GM12878 (cell line): Measurements from ENCODE around the gene USP14. TPM values are rescaled to one million over a fixed set of nuclear protein-coding genes. Genes with fewer than 3 reads are reported as not detected.

Experiments
- ATAC-seq: fragments of 200-7000 bp; cut with Tn5 transposase; 3 replicates; pipeline ENCODE4 v1.9.1; 2020; ENCODE audit warnings: mild to moderate bottlenecking, moderate library complexity
- BruUV-seq: library from RNA; stranded (reverse); fragments of 400-500 nt; replicated peaks from 2 replicates; lab custom pipeline; 2021; lab: Mats Ljungman, UMichigan
- CTCF ChIA-PET: fragments of 300-600 bp; sonication (Branson Sonifier 250); formaldehyde crosslinking; extraction: SDS; loops from one replicate; lab custom pipeline; 2021; ENCODE audit warnings: inconsistent platforms; lab: Yijun Ruan, JAX
- POLR2A ChIA-PET: fragments of 350-600 bp; formaldehyde crosslinking; extraction: SDS; loops from one replicate; lab custom pipeline; 2021; ENCODE audit warnings: inconsistent platforms; lab: Charles Lee
- RAD21 ChIA-PET: fragments of 300-600 bp; sonication (Branson Sonifier 250); formaldehyde crosslinking; loops from one replicate; lab custom pipeline; 2023; ENCODE audit warnings: antibody characterized with exemption; ENCODE audit not compliant: unreplicated experiment; lab: Charles Lee
- SMC1A ChIA-PET: fragments of 300-600 bp; sonication (Branson Sonifier 250); formaldehyde crosslinking; loops from one replicate; lab custom pipeline; 2023; ENCODE audit not compliant: unreplicated experiment, uncharacterized antibody; lab: Charles Lee
- DNase-seq: peaks from one replicate; pipeline ENCODE4 v3.0.0-alpha.2; 2011; ENCODE audit warnings: low read depth, low spot score
- FAIRE-seq: peaks from 3 replicates; lab custom pipeline; 2011; peaks lifted over from hg19 to GRCh38; lab: Jason Lieb, UNC
- H2AFZ ChIP-seq: 2 replicates; pipeline ENCODE4 v1.6.0; 2011; ENCODE audit warnings: low read depth, low read length, control low read depth; ENCODE audit not compliant: control insufficient read depth
- H3K27ac ChIP-seq: 2 replicates; pipeline ENCODE4 v1.5.1; 2011; ENCODE audit warnings: control low read depth; ENCODE audit not compliant: control insufficient read depth, insufficient read depth
- H3K27me3 ChIP-seq, 2 experiments: replicated peaks in 1 of 2; 2 replicates each; pipeline versions ENCODE4 v1.6.0 to v1.6.1; 2011; ENCODE audit warnings: low read length in 1 of 2; ENCODE audit not compliant: control insufficient read depth in 2 of 2, insufficient read depth in 2 of 2
- H3K36me3 ChIP-seq, 2 experiments: 2 replicates each; pipeline ENCODE4 v1.5.1; 2011; ENCODE audit warnings: low read length in 1 of 2; ENCODE audit not compliant: control insufficient read depth in 2 of 2, insufficient read depth in 2 of 2
- H3K4me1 ChIP-seq: 2 replicates; pipeline ENCODE4 v1.6.1; 2011; ENCODE audit warnings: mild to moderate bottlenecking, low read length, moderate library complexity, mixed read lengths; ENCODE audit not compliant: control insufficient read depth, insufficient read depth
- H3K4me2 ChIP-seq: 2 replicates; pipeline ENCODE4 v1.6.0; 2011; ENCODE audit warnings: control low read depth; ENCODE audit not compliant: control insufficient read depth, insufficient read depth
- H3K4me3 ChIP-seq: fragments of 200-600 bp; sonication (generic); 2 replicates; pipeline ENCODE4 v1.5.1; 2016
- H3K79me2 ChIP-seq: 2 replicates; pipeline ENCODE4 v1.6.0; 2011; ENCODE audit warnings: low read length; ENCODE audit not compliant: control insufficient read depth, insufficient read depth
- H3K9ac ChIP-seq: 2 replicates; pipeline ENCODE4 v1.8.0; 2011; ENCODE audit warnings: low read length, control low read depth, mixed read lengths; ENCODE audit not compliant: control insufficient read depth, insufficient read depth
- H3K9me3 ChIP-seq: replicated peaks from 3 replicates; pipeline ENCODE4 v1.5.1; 2011; ENCODE audit warnings: mild to moderate bottlenecking, low read length; ENCODE audit not compliant: control insufficient read depth, insufficient read depth
- H4K20me1 ChIP-seq: 2 replicates; pipeline ENCODE4 v1.6.0; 2011; ENCODE audit not compliant: control insufficient read depth, insufficient read depth
- BMI1 ChIP-seq: fragments of 450-650 bp; IDR thresholded peaks from 2 replicates; pipeline ENCODE4 v1.6.1; 2016; ENCODE audit warnings: mild to moderate bottlenecking, moderate library complexity, borderline replicate concordance
- BRCA1 ChIP-seq: IDR thresholded peaks from 2 replicates; pipeline ENCODE4 v1.6.1; 2011; ENCODE audit warnings: low read depth, low read length, improper control_type of control experiment
- HDAC2 ChIP-seq: fragments of 200-600 bp; sonication (generic); IDR thresholded peaks from 2 replicates; pipeline ENCODE4 v1.6.1; 2017
- IKZF1 ChIP-seq: fragments of 450-650 bp; conservative IDR thresholded peaks from 2 replicates; pipeline ENCODE4 v1.6.1; 2017; ENCODE audit warnings: antibody characterized with exemption, mild to moderate bottlenecking
- KDM1A ChIP-seq: fragments of 200-600 bp; sonication (generic); IDR thresholded peaks from 2 replicates; pipeline ENCODE4 v1.6.1; 2016; ENCODE audit warnings: borderline replicate concordance
- MEF2B ChIP-seq: fragments of 450-650 bp; IDR thresholded peaks from 2 replicates; pipeline ENCODE4 v1.6.1; 2018; ENCODE audit warnings: mild to moderate bottlenecking, moderate library complexity; ENCODE audit not compliant: partially characterized antibody, poor library complexity, severe bottlenecking
- NFIC ChIP-seq: IDR thresholded peaks from 2 replicates; pipeline ENCODE4 v1.6.1; 2012; ENCODE audit warnings: low read depth, mild to moderate bottlenecking, inconsistent platforms, low read length, moderate library complexity
- NFXL1 ChIP-seq: fragments of 450-650 bp; IDR thresholded peaks from 2 replicates; pipeline ENCODE4 v1.6.1; 2017; ENCODE audit warnings: antibody characterized with exemption, mild to moderate bottlenecking, borderline replicate concordance
- NR2C1 ChIP-seq: fragments of 450-650 bp; IDR thresholded peaks from 2 replicates; pipeline ENCODE4 v1.6.1; 2017; ENCODE audit warnings: antibody characterized with exemption, mild to moderate bottlenecking, moderate library complexity
- NRF1 ChIP-seq: conservative IDR thresholded peaks from 2 replicates; pipeline ENCODE4 v1.6.1; 2011; ENCODE audit warnings: mild to moderate bottlenecking, low read depth, low read length, improper control_type of control experiment
- POLR2AphosphoS5 ChIP-seq: IDR thresholded peaks from 2 replicates; pipeline ENCODE4 v1.6.1; 2011; ENCODE audit warnings: mild to moderate bottlenecking, low read length, inconsistent platforms
- SRF ChIP-seq, 2 experiments: IDR thresholded peaks; 2 replicates each; pipeline ENCODE4 v1.6.1; 2011; ENCODE audit warnings: low read depth in 2 of 2, low read length in 2 of 2, mild to moderate bottlenecking in 1 of 2, moderate library complexity in 1 of 2
- SUPT20H ChIP-seq: IDR thresholded peaks from 2 replicates; pipeline ENCODE4 v1.6.1; 2011; ENCODE audit warnings: low read depth, mild to moderate bottlenecking, low read length, moderate library complexity, borderline replicate concordance; ENCODE audit not compliant: control insufficient read depth
- TCF3 ChIP-seq: IDR thresholded peaks from 2 replicates; pipeline ENCODE4 v1.6.1; 2012; ENCODE audit warnings: low read depth, mild to moderate bottlenecking, low read length, borderline replicate concordance; ENCODE audit not compliant: insufficient read depth
- USF2 ChIP-seq: IDR thresholded peaks from 2 replicates; pipeline ENCODE4 v1.6.1; 2011; ENCODE audit warnings: low read depth, low read length, improper control_type of control experiment, borderline replicate concordance
- YY1 ChIP-seq: IDR thresholded peaks from 2 replicates; pipeline ENCODE4 v1.6.1; 2011; ENCODE audit warnings: low read depth, mild to moderate bottlenecking, low read length
- ZZZ3 ChIP-seq: IDR thresholded peaks from 2 replicates; pipeline ENCODE4 v1.6.1; 2011; ENCODE audit warnings: low read depth; ENCODE audit not compliant: control insufficient read depth, insufficient read length
- WGBS: methylation state at CpG from one replicate; pipeline ENCODE4 v1.1.6; 2016; ENCODE audit warnings: low lambda C conversion rate; ENCODE audit not compliant: insufficient replicate concordance, insufficient coverage; ENCODE audit errors: missing lambda C conversion rate; 5-methylcytosine and 5-hydroxymethylcytosine counted together
- in situ Hi-C: fragments of 300-500 bp; cut with MboI; formaldehyde crosslinking; loops from 9 replicates; pipeline ENCODE4 v1.14.3; 2018; ENCODE audit warnings: mixed read lengths
- intact Hi-C: fragments of 100-400 bp; cut with micrococcal nuclease; formaldehyde crosslinking; loops from one replicate; pipeline ENCODE4 v1.14.2; 2022; ENCODE audit not compliant: unreplicated experiment
- polyA plus RNA-seq, 11 experiments: library from polyadenylated mRNA; depleted of rRNA in 4 of 11; unstranded in 6 of 11; stranded (reverse) in 5 of 11; fragments of >200 nt; fragmentation: Nextera tagmentation in 4 of 11; fragmentation: Illumina TruSeq in 1 of 11; extraction: Ambion mirVana in 4 of 11; extraction: Trizol in 1 of 11; gene quantifications; 1 replicate in 1 of 11; 2 replicates in 10 of 11; pipeline versions ENCODE4 v1.2.1 to v1.2.3, GENCODE V29; 2011 to 2016; ENCODE audit warnings: inconsistent platforms in 2 of 11, missing spikeins in 2 of 11, low read depth in 1 of 11
- total RNA-seq, 4 experiments: library from RNA; depleted of rRNA in 3 of 4; stranded (reverse); fragments of >200 nt in 3 of 4; fragmentation: Illumina TruSeq in 1 of 4; extraction: Trizol in 1 of 4; gene quantifications; 2 replicates each; pipeline versions ENCODE4 v1.2.1 to v1.2.3, GENCODE V29; 2013 to 2021
- TF ChIP-seq, protein P1 (sequence below): fragments of 450-650 bp; IDR thresholded peaks from 2 replicates; pipeline ENCODE4 v1.6.1; 2018; ENCODE audit warnings: borderline replicate concordance, mild to moderate bottlenecking; ENCODE audit not compliant: partially characterized antibody
- TF ChIP-seq, protein P2 (sequence below): IDR thresholded peaks from 2 replicates; pipeline ENCODE4 v1.6.1; 2012; ENCODE audit warnings: low read depth, low read length, improper control_type of control experiment
- TF ChIP-seq, protein P3 (sequence below): fragments of 150-350 bp; IDR thresholded peaks from 2 replicates; pipeline ENCODE4 v1.6.1; 2014; ENCODE audit warnings: mild to moderate bottlenecking, low read depth, low read length

Gene USP14
- total and polyA plus RNA-seq, 10 of the 15 experiments (the other 5 are each of a cell fraction or from before 2014, with no cell fraction given) = 14.3 to 127 (median 29.6) TPM

DNA sequence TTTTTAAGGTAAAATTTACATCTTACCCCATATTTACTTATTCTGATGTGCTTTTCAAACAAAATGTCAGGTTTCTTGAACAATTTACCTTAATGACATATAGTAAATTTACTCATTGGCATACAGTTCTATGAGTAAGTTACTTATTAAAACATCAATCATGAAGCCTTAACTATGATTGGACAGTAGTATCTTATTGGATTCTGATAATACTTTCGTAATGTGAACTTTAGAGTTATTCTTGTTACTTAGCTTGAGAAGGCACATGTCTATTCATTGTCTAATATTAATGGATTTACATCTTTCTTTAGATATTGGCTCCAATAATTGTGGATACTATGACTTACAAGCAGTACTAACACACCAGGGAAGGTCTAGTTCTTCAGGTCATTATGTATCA lies 51.7 kb downstream of the USP14 start (continued):
- no peak for TF ChIP-seq MEF2B
- TF ChIP-seq NFIC = no peak
- no peak for TF ChIP-seq YY1
- no peak for TF ChIP-seq ZZZ3
- no peak for TF ChIP-seq BMI1
- TF ChIP-seq, protein P1, sequence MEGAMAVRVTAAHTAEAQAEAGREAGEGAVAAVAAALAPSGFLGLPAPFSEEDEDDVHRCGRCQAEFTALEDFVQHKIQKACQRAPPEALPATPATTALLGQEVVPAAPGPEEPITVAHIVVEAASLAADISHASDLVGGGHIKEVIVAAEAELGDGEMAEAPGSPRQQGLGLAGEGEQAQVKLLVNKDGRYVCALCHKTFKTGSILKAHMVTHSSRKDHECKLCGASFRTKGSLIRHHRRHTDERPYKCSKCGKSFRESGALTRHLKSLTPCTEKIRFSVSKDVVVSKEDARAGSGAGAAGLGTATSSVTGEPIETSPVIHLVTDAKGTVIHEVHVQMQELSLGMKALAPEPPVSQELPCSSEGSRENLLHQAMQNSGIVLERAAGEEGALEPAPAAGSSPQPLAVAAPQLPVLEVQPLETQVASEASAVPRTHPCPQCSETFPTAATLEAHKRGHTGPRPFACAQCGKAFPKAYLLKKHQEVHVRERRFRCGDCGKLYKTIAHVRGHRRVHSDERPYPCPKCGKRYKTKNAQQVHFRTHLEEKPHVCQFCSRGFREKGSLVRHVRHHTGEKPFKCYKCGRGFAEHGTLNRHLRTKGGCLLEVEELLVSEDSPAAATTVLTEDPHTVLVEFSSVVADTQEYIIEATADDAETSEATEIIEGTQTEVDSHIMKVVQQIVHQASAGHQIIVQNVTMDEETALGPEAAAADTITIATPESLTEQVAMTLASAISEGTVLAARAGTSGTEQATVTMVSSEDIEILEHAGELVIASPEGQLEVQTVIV = no peak

- in situ Hi-C loops = no loop called here
- Histone ChIP-seq H3K4me1 (no peaks in the 10 kb centered on the region), H3K36me3 (peaks cover 3 to 30% of the 10 kb centered on the region in 2 experiments), H3K9ac (no peak overlapping the region), H3K79me2 (no peaks in the 10 kb centered on the region), H3K27me3 (no peaks in the 10 kb centered on the region), H2AFZ (no peak overlapping the region), H3K27ac (no peak overlapping the region), H4K20me1 (no peaks in the 10 kb centered on the region), H3K4me2 (no peak overlapping the region), H3K9me3 (no peaks in the 10 kb centered on the region), H3K4me3 (no peak overlapping the region)
- CTCF ChIA-PET = no interaction called here
- no TSS peak for BruUV-seq
- 99% methylated on average over 4 of the region's 4 CpGs for WGBS
- DNase-seq (no peak), FAIRE-seq (no peak), ATAC-seq (no peak)
- SMC1A ChIA-PET = no interaction called here
- TF ChIP-seq USF2 (no peak), NRF1 (no peak), TCF3 (no peak), SRF (IDR thresholded peaks at IDR 0.05; ENCODE audit: low read depth in 2 of 2, low read length in 2 of 2) (no peak), BRCA1 (no peak), KDM1A (no peak), ZZZ3 (no peak), NFXL1 (no peak), IKZF1 (no peak), POLR2AphosphoS5 (no peak), NR2C1 (no peak), HDAC2 (no peak), SUPT20H (no peak)
- TF ChIP-seq, protein P2, sequence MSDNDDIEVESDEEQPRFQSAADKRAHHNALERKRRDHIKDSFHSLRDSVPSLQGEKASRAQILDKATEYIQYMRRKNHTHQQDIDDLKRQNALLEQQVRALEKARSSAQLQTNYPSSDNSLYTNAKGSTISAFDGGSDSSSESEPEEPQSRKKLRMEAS = no peak
- TF ChIP-seq, protein P3, sequence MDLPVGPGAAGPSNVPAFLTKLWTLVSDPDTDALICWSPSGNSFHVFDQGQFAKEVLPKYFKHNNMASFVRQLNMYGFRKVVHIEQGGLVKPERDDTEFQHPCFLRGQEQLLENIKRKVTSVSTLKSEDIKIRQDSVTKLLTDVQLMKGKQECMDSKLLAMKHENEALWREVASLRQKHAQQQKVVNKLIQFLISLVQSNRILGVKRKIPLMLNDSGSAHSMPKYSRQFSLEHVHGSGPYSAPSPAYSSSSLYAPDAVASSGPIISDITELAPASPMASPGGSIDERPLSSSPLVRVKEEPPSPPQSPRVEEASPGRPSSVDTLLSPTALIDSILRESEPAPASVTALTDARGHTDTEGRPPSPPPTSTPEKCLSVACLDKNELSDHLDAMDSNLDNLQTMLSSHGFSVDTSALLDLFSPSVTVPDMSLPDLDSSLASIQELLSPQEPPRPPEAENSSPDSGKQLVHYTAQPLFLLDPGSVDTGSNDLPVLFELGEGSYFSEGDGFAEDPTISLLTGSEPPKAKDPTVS = no peak
- POLR2A ChIA-PET = no interaction called here
- intact Hi-C loops = no loop called here
- RAD21 ChIA-PET = no interaction called here
Measured at GRCh38 chr18:210733-211132, 52.4 kb downstream of the USP14 start.
